Fibroblast of lung (primary cell): ENCODE measurements around the gene CYP27B1.

Experiments
- CTCF ChIP-seq, 2 donors: IDR thresholded peaks in 1 of 2; conservative IDR thresholded peaks in 1 of 2; 1 replicate in 1 of 2; 2 replicates in 1 of 2; pipeline ENCODE4 v1.5.1; 2011 to 2012; ENCODE audit warnings: low read length in 2 of 2, control low read depth in 1 of 2, inconsistent platforms in 1 of 2, low read depth in 1 of 2, mild to moderate bottlenecking in 1 of 2
- EZH2 ChIP-seq: IDR thresholded peaks from 2 replicates; pipeline ENCODE4 v1.5.1; 2012; ENCODE audit warnings: low read length, control low read depth, mild to moderate bottlenecking; ENCODE audit errors: missing control alignments

GRCh38 chr12:57781244-57781643 lies 14.4 kb upstream of the CYP27B1 start:
- no peak for TF ChIP-seq EZH2
- TF ChIP-seq CTCF (conservative IDR thresholded peaks at IDR 0.05 in 1 of 2, IDR thresholded peaks at IDR 0.05 in 1 of 2; ENCODE audit: low read depth in 1 of 2, low read length in 2 of 2): no peak
